Hepatocyte (in vitro differentiated cells): Measurements from ENCODE around the gene MTFR1L. TPM values are rescaled to one million over a fixed set of nuclear protein-coding genes. Genes with fewer than 3 reads are reported as not detected.
"Not testable (repeated sequence)": the region's sequence is repeated elsewhere in the genome, so short reads cannot be mapped to it uniquely, and the experiment has no call there.

Source experiments
- DNase-seq: peaks from one replicate; pipeline ENCODE4 v3.0.0-alpha.2; 2016; ENCODE audit warnings: low spot score
- H2AFZ ChIP-seq: fragments of 200-600 bp; sonication (generic); 2 replicates; pipeline ENCODE4 v1.6.0; 2016; ENCODE audit warnings: antibody characterized with exemption, mild to moderate bottlenecking
- H3K27ac ChIP-seq: fragments of 200-600 bp; sonication (generic); 2 replicates; pipeline ENCODE4 v1.5.1; 2016; ENCODE audit warnings: mild to moderate bottlenecking
- H3K27me3 ChIP-seq: fragments of 200-600 bp; sonication (generic); 2 replicates; pipeline ENCODE4 v1.6.1; 2016
- H3K36me3 ChIP-seq: fragments of 200-600 bp; sonication (generic); replicated peaks from 2 replicates; pipeline ENCODE4 v1.5.1; 2016; ENCODE audit warnings: low read depth; ENCODE audit not compliant: insufficient read depth
- H3K4me1 ChIP-seq: fragments of 200-600 bp; sonication (generic); 2 replicates; pipeline ENCODE4 v1.5.1; 2016; ENCODE audit warnings: mild to moderate bottlenecking, moderate library complexity; ENCODE audit not compliant: insufficient read depth
- H3K4me2 ChIP-seq: fragments of 200-600 bp; sonication (generic); 2 replicates; pipeline ENCODE4 v1.6.0; 2016
- H3K4me3 ChIP-seq: fragments of 200-600 bp; sonication (generic); 2 replicates; pipeline ENCODE4 v1.5.1; 2016; ENCODE audit warnings: mild to moderate bottlenecking
- H3K79me2 ChIP-seq: fragments of 200-600 bp; sonication (generic); 2 replicates; pipeline ENCODE4 v1.6.0; 2017; ENCODE audit warnings: mild to moderate bottlenecking
- H3K9me2 ChIP-seq: fragments of 200-600 bp; sonication (generic); replicated peaks from 2 replicates; pipeline ENCODE4 v1.6.0; 2017; ENCODE audit warnings: mild to moderate bottlenecking; ENCODE audit not compliant: insufficient read depth
- H3K9me3 ChIP-seq: fragments of 200-600 bp; sonication (generic); 2 replicates; pipeline ENCODE4 v1.5.1; 2016; ENCODE audit warnings: low read depth, mild to moderate bottlenecking
- H4K20me1 ChIP-seq: fragments of 200-600 bp; sonication (generic); 2 replicates; pipeline ENCODE4 v1.6.0; 2016; ENCODE audit warnings: mild to moderate bottlenecking; ENCODE audit not compliant: insufficient read depth, poor library complexity, severe bottlenecking
- EZH2 ChIP-seq: fragments of 200-600 bp; sonication (generic); IDR thresholded peaks from 2 replicates; pipeline ENCODE4 v1.6.1; 2016; ENCODE audit warnings: antibody characterized with exemption, mild to moderate bottlenecking, borderline replicate concordance
- EZH2phosphoT487 ChIP-seq: fragments of 200-600 bp; sonication (generic); IDR thresholded peaks from one replicate; pipeline ENCODE4 v1.6.1; 2018; ENCODE audit warnings: antibody characterized with exemption, mild to moderate bottlenecking, low read depth, moderate library complexity; ENCODE audit not compliant: unreplicated experiment, severe bottlenecking
- WGBS: methylation state at CpG from one replicate; pipeline ENCODE4 v1.1.6; 2016; ENCODE audit warnings: low lambda C conversion rate; ENCODE audit errors: missing lambda C conversion rate; 5-methylcytosine and 5-hydroxymethylcytosine counted together
- polyA plus RNA-seq: library from polyadenylated mRNA; unstranded; fragments of >200 nt; fragmentation: Nextera tagmentation; extraction: Ambion mirVana; gene quantifications from 2 replicates; pipeline ENCODE4 v1.2.1, GENCODE V29; 2016
- total RNA-seq: library from RNA; depleted of rRNA; stranded (reverse); fragments of >200 nt; gene quantifications from 2 replicates; pipeline ENCODE4 v1.2.3, GENCODE V29; 2014
- TF ChIP-seq, protein P1 (sequence below): fragments of 200-600 bp; sonication (generic); IDR thresholded peaks from 2 replicates; pipeline ENCODE4 v1.5.1; 2016; ENCODE audit warnings: antibody characterized with exemption, mild to moderate bottlenecking; ENCODE audit not compliant: poor library complexity

MTFR1L gene
- total and polyA plus RNA-seq, 2 experiments from 2014 or later, result 62.6 to 103 TPM

- H2AFZ ChIP-seq, result no peak overlapping the region
- peaks cover 3% of the 10 kb centered on the region for H3K4me1 ChIP-seq
- TF ChIP-seq EZH2phosphoT487 (no peak), EZH2 (no peak)
- TF ChIP-seq, protein P1, sequence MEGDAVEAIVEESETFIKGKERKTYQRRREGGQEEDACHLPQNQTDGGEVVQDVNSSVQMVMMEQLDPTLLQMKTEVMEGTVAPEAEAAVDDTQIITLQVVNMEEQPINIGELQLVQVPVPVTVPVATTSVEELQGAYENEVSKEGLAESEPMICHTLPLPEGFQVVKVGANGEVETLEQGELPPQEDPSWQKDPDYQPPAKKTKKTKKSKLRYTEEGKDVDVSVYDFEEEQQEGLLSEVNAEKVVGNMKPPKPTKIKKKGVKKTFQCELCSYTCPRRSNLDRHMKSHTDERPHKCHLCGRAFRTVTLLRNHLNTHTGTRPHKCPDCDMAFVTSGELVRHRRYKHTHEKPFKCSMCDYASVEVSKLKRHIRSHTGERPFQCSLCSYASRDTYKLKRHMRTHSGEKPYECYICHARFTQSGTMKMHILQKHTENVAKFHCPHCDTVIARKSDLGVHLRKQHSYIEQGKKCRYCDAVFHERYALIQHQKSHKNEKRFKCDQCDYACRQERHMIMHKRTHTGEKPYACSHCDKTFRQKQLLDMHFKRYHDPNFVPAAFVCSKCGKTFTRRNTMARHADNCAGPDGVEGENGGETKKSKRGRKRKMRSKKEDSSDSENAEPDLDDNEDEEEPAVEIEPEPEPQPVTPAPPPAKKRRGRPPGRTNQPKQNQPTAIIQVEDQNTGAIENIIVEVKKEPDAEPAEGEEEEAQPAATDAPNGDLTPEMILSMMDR, result no peak
- H3K4me3 ChIP-seq, result no peak overlapping the region
- no peaks in the 10 kb centered on the region for H3K9me2 ChIP-seq
- H3K4me2 ChIP-seq, result no peak overlapping the region
- no peaks in the 10 kb centered on the region for H3K9me3 ChIP-seq
- H4K20me1 ChIP-seq, result no peaks in the 10 kb centered on the region
- H3K36me3 ChIP-seq, result no peaks in the 10 kb centered on the region
- peaks cover 6% of the 10 kb centered on the region for H3K79me2 ChIP-seq
- WGBS, result 75% methylated on average over 3 of the region's 3 CpGs
- H3K27ac ChIP-seq, result no peak overlapping the region
- no peaks in the 10 kb centered on the region for H3K27me3 ChIP-seq
- DNase-seq, result no peak
Measured at GRCh38 chr1:25834894-25835293, 15.1 kb downstream of the MTFR1L start.

- 82% methylated on average over 3 of the region's 3 CpGs for WGBS
- Histone ChIP-seq H3K27me3 (no peaks in the 10 kb centered on the region), H3K4me1 (peaks cover 3% of the 10 kb centered on the region), H3K9me2 (no peaks in the 10 kb centered on the region), H3K4me2 (no peak overlapping the region), H3K4me3 (no peak overlapping the region), H4K20me1 (no peaks in the 10 kb centered on the region), H3K27ac (no peak overlapping the region), H3K36me3 (no peaks in the 10 kb centered on the region), H2AFZ (no peak overlapping the region), H3K79me2 (peaks cover 6% of the 10 kb centered on the region), H3K9me3 (no peaks in the 10 kb centered on the region)
- TF ChIP-seq EZH2 (no peak), EZH2phosphoT487 (no peak)
- TF ChIP-seq, protein P1, result no peak
- no peak for DNase-seq
Measured at GRCh38 chr1:25836695-25837094, 16.9 kb downstream of the MTFR1L start.

DNA sequence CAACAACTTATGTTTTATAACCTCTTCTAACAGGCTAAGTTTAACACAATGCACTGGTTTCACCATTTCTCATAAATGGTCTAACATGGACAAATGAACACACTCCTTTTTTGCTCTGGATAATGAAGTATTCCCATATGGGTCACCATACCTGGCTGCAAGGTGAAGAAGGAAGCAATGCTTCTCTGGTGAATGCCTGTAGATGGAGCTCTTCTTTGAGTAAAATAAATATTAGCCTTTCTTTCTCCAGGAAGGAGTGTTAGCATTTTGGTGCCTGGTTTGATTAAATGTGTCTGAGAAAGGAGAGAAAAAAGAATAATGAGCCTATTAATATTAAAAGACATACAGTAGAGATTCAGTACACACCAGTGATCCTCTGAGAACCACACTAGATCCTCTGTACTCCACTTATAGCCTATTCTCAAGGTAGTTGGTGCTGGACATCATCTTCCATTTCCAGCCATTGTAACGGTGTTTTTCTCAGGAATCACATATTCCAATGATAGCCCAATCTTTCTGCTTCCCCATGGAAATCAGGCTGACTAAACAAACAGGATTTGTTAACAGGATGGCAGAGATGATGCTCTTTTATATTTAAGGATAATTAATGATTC lies 17.6 kb downstream of the MTFR1L start:
- H2AFZ ChIP-seq, result no peak overlapping the region
- peak; percentile 49 for DNase-seq
- 90% methylated on average over 1 of the region's 1 CpG for WGBS
- H4K20me1 ChIP-seq, result no peaks in the 10 kb centered on the region
- no peaks in the 10 kb centered on the region for H3K9me3 ChIP-seq
- no peaks in the 10 kb centered on the region for H3K9me2 ChIP-seq
- H3K4me1 ChIP-seq, result no peaks in the 10 kb centered on the region
- TF ChIP-seq, protein P1, result peak; percentile 55
- no peak for TF ChIP-seq EZH2phosphoT487
- H3K4me2 ChIP-seq, result no peak overlapping the region
- H3K27me3 ChIP-seq, result no peaks in the 10 kb centered on the region
- no peak overlapping the region for H3K27ac ChIP-seq
- H3K79me2 ChIP-seq, result peaks cover 6% of the 10 kb centered on the region
- H3K4me3 ChIP-seq, result no peak overlapping the region
- no peaks in the 10 kb centered on the region for H3K36me3 ChIP-seq

DNA sequence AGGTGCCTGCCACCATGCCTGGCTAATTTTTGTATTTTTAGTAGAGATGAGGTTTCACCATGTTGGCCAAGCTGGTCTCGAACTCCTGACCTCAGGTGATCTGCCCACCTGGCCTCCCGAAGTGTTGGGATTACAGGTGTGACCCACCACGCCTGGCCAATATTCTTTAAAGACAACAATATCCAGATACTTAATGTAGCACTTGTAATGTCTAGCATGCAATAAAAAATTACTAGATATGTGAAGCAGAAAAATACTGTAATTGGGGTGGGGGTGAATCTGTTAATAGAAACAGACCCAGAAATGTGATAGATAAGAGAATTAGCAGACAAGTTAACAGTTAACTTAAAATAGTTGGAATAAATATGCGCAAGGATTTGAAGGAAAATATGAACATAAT lies 20.1 kb downstream of the MTFR1L start:
- H3K36me3 ChIP-seq, H3K79me2 ChIP-seq, H2AFZ ChIP-seq, H3K4me2 ChIP-seq, H4K20me1 ChIP-seq, H3K27ac ChIP-seq, H3K4me1 ChIP-seq, H3K27me3 ChIP-seq, H3K9me3 ChIP-seq, H3K9me2 ChIP-seq, DNase-seq, H3K4me3 ChIP-seq: not testable (repeated sequence)
- 97% methylated on average over 4 of the region's 4 CpGs for WGBS
